HG03469 (cell line): ENCODE data around the gene LPAR3.
"Not testable (repeated sequence)": the region's sequence is repeated elsewhere in the genome, so short reads cannot be mapped to it uniquely, and the experiment has no call there.

Source experiments
- ATAC-seq: cut with Tn5 transposase; IDR thresholded peaks from one replicate; pipeline ENCODE4 v1.9.1; 2021; ENCODE audit warnings: mild to moderate bottlenecking, moderate library complexity, moderate number of reproducible peaks; ENCODE audit not compliant: unreplicated experiment

Gene LPAR3, protein sequence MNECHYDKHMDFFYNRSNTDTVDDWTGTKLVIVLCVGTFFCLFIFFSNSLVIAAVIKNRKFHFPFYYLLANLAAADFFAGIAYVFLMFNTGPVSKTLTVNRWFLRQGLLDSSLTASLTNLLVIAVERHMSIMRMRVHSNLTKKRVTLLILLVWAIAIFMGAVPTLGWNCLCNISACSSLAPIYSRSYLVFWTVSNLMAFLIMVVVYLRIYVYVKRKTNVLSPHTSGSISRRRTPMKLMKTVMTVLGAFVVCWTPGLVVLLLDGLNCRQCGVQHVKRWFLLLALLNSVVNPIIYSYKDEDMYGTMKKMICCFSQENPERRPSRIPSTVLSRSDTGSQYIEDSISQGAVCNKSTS

DNA sequence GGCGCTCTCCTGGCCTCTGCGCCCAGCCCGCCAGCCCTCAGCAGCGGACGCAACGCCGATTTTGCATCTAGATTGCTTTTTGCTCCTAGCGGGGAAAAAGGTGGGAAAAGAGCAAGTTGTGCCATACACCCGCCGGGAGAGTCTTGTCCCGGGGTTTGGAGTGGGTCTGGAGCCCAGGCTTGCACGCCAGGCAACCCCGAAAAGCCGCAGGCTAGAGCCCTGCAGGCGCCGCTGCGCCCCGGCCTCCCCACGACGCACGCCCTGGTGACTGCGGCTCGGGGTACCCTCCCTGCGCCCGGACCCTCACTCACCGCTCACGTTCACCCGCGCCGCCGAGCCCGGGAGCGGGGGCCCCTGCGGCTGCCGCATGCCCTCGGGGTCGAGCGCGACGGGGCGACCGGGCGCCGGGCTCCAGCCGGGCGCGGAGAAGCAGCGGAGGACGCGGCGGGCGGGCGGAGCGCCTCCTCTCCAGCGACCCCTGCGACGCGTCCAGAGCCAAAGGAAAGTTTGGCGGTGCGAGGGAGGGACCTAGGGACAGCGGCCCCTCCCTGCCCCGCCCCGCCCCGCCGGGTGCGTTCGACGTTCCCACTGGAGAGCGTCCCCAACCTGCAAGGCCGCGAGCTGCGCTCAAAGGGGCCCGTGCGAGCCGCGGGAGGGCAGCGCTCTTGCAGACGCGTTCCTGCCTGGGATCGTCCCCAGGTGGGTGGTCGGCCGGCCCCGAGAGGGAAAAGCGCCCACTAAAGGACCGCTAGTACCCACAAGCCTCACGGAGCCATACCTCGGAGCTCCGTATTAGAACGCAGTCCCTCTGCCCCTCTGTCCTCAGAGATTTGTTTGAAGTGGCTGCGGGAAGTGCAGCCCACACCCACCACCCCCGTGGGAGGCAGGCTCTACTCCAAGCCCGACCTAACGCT, at the start of gene LPAR3:
LPAR3 (minus strand) TSS at position 502 of the 914 bp plus-strand sequence. CDS start 27,086 bp downstream, outside the sequence.
- ATAC-seq = no peak

DNA sequence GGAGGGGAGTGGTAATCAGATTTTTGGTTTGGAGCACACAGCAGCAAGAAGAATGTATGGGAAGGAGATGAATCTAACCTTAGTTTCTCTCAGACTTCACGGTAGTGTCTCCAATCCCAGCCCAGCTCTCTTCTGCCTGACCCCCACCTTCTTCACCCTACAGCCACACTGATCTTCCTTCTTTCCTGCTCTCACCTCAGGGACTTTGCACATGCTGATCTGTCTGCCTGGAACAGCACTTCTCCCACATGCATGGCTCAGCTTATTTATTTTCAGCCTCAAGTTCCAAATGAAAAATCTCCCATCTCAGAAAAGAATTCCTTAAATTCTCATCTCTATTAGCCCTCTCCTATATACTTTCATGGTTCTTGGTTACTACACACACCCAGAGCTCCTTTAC, 48.8 kb upstream of the LPAR3 start:
- ATAC-seq = no peak

DNA sequence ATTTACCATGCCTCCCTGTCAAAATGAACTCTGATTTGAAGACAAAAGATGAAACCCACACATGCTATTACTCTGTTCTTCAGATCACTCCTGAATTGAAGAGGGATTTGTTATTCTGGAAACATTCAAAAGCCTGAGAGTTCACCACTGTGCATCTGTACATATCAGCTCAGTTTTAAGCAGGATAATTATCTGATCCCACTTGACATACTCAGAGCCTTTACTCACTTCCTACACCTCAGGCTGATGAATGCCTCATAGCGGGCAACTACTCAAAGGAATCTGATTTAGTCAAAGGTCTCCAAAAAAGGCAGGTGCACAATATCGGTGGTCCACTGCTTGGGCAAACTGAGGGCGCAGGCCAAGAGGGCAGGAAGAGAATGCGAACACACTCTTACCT, 47.5 kb upstream of the LPAR3 start:
- ATAC-seq = no peak

DNA sequence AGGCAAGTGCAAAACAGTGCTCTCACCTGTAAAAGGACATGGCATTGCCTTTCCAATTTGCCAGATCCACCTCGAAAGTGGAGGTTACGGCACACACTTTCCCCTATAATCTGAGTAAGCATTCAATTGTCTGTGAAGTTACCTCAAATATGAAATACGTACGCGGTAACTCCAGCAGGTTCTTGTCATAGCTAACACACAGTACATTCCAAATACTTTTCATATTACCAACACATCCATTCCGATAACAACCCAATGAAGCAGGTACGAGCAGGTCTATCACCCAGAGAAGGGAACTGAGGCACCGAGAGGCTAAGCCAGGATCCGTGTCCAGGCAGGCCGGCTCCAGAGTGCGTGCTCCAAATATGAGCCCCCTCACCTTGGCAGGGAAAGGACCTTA, 46.8 kb upstream of the LPAR3 start:
- ATAC-seq = no peak

DNA sequence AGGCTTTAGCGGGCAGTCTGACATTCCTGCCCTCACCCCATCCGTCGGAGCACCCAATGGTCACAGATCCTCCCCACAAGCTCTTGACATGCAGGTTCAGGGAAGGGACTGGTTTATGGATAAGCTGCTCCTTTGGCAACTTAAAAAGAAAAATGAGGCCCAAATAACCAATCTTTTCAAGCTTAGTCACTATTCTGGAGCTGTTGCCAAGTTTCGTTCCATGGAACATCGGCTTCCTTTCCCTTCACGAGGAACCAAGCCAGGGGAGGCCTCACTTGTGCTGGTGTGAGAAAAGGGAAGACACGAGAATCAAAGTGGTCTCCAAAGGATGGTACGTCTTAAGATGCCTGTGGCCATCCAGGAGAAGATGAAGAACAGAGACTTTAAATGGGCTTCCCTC, 46.1 kb upstream of the LPAR3 start:
- ATAC-seq = no peak

DNA sequence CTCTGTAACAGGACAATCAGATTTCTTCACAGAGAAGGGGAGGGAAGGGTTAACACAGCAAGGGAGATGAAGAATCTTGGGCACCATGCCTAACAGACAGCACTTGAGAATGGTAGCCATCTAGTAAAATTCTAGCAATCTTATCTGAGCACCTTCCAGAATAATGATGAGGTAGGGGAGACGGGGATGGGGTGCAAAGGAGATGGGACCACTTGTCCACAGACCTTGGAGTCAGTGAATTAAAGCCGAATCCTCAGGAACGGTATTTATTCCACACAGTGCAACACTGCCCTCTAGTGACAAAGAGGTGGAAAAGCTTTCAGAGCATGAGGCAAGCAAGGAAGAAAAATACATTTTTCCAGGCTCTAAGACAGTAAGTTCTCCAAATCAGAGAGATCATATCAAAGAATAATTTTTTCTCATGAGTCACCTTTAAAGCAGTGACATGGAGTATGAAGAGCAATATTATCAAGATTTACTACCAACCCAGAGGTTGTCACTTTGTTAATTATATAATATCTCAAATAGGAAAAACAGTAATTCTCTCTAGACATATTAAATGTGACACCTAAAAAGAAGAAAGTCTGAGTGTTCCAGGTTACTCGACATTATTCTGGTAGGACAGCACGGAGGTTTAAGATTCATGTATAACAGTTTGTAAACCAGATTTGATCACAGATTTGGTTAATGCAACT, 43.3 kb upstream of the LPAR3 start:
- no peak for ATAC-seq

DNA sequence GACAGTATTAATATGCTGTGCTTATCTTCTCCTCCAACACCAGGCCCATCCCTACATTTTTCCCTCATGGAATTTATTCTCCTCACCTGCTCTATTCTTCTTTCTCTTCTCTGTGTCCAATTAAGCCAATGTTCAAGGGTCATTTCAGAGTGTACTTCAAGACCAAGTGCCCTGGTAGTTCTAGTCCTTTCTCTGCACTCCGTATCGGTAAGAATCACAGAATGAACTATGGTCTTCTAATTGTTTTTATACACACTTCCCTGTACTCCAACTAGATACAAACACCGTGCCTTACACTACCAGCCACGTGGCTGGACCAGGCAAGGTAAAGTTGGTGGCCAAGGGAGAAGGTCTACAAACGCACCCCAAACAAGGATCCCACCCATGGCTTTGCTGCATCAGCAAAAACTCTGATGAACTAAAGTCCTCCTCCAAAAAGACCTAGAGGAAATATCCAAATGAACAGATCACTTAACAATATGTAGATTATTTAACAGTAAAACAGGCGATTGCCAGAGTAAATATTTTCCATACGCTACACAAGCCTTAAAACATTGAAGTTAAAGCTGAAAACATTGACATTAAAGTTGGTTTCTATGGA, 40.1 kb upstream of the LPAR3 start:
- ATAC-seq = no peak

DNA sequence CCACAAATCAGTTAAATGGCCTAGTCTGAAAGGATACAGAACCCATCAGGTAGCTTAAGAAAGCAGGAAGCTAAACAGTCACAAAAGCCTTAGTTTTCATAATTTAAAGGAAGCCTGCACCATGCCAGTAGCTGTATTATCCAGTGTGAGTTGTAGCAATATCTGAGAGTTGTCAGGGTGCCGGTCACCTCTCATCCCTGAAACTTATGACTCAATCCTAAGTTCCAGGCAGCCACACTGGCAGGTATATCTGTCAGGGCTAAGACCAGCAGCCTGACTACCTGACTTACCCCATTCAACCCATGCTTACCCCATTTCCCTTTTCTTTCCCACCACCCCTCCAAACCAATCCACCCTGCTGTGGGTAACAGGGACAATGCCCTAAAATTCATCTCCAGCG, 37.8 kb upstream of the LPAR3 start:
- ATAC-seq = no peak

DNA sequence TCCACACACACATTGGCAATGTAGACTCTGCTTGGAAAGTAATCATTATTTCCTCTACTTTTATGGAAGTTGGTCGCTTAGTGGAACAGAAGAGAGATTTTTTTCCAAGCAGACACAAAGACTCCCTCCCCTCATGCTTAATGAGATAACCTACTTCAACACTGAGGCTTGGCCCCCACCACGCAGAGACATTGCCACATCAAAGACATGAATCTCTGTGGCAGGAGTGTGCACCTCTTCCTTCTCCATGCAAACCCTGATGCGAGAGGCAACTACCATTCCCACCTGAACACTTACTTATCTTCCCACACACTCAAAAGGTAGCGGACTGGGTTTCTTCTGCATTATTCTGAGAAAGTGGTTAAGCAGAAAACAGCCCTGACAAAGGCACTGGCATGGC, 37.3 kb upstream of the LPAR3 start:
- no peak for ATAC-seq

DNA sequence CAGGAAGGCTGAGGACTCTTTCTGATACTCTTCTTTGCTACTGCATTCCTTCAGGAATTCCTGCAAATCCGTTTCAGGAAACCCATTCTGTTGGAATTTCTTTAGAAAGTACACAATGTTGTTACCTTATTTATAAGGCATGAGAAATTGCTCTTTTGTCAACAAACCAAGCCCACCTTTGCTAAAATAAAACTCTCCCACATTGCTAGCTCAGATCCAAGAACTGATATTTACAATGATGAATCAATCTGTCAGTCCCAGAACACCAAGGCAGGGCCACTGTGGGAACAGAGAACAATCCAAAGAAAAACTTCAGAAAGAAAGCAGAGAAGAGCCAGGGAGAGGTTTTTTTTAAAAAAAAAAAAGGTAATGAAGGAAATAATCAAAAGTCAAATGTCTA, 36.6 kb upstream of the LPAR3 start:
- no peak for ATAC-seq

DNA sequence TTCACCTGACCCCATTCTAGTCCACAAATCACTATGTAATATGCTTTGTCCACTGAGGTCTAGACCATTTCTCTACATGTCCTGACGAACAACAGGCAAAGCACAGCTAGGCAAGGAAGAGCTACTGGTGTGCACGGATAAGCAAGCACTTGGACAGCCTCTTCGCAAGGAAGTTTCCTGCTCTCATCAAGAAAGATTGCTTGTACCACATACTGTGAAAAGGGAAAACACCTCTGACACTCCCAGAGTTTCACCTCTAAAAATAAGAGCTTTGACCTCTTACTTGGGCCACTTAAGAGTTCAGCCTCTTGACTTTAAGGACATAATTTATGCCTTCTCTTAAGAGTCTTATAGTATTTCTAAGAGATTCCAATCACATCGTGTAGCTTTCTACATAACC, 36.0 kb upstream of the LPAR3 start:
- no peak for ATAC-seq

DNA sequence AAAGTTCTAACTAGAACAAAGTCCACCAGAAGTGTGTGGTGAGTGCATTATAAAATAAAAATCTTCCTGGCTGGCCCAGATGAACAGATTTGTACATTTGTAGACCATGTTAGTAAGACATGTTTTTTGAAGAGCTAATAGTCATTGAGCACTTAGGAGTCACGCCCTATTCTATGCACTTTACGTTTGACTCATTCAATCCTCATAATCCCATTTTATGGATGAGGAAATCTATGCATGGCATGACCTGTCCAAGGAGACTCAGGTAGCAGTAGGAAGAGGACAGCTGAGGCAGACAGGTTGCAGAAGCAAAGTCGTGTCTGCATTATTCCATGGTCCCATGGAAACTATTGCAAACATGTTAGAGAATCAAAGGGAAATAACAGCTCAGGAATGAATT, 30.3 kb upstream of the LPAR3 start:
- ATAC-seq = no peak

DNA sequence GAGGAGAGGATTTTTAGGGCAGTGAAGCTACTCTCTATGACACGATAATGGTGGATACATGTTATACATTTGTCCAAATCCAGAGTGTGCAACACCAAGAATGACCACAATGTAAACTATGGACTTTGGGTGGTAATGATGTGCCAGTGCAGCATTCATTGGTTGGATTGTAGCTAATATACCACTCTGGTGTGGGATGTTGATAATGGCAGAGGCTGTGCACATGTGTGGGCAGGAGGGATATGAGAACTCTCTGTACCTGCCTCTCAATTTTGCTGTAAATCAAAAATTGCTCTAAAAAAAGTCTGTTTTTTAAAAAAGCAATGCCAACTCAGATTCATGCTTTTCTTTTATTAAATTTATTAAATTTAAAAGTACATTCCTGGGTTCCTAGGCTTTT, 27.2 kb upstream of the LPAR3 start:
- ATAC-seq = no peak

DNA sequence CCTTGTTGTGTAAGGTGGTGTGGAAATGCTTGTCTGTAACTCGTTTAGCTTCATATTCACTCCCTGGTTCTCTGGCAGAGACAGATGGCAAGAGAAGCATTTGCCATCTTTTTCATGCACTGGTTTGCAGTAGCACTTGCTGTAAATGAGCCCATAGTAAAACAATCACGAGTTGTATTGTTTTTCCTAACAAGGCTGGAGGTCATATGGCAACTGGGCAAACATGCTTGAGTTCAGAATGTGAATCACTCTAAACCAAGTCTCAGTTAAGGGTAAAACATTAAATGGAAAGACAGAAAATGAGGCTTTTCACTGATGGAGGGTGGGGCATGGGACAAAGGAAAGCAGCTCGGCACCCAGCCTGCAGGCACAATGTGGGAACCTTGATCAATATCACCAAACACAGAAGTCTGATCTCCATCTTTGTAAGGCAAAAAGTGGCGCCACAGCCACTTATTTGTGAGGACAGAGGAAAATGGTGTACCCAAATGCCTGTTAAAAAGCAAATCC, 26.5 kb upstream of the LPAR3 start:
- ATAC-seq = no peak

DNA sequence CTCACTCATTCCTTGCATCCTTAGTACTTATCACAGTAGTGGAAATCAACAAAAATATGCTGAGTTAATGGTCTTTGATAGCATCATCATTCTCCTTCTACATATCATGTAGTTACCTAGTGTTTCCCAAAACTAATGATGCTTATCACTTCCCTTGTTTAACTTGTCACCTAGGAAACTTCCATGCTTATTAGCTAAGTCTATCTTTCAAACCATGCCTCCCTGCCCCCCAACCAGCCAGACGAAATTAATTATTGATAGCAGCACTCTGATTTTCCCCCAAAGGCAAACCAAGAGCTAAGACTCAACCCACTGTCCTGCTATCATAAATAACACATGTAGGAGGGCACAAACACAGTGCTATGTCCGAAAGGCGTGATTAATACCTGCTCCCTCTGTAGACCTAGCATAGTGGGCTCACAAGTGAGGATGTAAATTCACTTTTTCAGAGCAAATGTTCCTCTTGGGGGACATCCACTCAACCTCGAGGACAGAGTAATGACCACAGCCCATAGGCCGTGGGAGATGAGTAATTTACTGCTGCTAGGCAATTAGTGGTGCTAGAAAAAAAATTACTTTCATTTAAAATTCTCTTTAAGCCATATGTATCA, 25.8 kb upstream of the LPAR3 start:
- no peak for ATAC-seq

DNA sequence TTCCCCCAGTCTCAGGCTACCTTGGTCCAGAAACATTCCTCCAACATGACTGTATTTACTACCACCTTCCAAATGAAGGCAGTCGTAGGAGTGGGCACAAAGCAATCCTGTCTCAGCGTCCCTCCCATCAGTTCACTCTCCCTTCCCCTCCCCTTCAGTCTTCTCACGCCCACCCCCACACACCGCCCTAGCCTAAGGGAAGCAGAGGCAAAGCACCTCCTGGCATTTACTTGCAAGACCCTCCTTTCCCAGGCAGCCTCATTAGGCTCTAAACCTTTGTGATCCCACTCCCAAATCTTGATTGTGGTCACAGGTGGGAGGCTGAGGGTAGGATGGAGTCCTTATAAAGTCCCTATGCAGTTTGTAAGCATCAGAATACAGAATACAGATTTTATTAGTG, 23.9 kb upstream of the LPAR3 start:
- no peak for ATAC-seq

DNA sequence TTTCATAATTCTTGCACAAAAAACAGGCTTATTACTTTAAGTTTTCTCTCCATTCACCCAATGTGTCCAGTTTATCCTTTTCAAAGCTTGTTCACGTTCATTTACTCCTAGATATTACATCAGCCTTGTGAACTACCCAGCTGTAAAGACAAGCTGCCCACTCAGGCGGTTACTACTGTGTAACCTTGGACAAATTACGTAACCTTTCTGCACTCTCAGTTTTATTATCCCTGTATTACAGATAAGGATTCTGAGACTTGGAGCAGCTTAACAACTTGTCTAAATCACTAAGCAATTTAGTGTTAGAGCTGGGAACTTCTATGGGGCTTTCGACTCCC, 20.5 kb upstream of the LPAR3 start:
- ATAC-seq = no peak

DNA sequence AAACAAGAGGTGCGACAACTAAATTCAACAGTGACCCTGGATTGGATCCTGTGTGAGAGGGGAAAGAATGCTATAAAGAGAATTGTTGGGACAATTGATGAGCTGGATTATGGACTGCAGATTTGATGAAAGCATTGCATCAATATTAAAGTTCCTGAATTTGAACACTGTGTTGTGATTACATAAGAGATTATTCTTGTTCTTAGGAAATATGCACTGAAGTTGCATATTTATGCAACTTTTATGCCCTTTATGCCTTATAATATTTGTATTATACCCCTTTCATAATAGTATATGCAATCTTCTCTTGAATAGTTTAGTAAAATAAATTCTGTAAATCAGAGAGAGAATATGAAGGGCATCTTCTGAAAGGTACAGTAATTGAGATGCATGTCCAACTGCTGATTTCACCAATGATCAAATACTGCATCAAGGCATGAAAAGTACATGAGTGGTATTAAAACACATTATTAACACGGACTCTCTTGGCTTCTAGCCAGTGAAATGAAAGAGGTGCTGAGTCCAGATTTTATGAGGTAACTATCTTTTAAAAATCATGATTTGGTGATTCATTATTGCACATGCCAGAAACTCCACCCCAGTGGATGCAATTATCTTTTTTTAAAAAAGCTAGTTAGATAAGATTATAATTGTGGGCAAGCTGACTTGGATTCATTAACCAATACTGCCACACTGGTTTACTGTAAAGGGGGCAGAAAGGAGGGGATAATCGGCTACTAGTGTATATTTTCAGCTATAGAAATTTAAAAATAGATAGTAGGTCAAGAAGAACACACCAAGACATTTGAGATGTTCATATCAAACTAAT, 19.9 kb upstream of the LPAR3 start:
- ATAC-seq = no peak

DNA sequence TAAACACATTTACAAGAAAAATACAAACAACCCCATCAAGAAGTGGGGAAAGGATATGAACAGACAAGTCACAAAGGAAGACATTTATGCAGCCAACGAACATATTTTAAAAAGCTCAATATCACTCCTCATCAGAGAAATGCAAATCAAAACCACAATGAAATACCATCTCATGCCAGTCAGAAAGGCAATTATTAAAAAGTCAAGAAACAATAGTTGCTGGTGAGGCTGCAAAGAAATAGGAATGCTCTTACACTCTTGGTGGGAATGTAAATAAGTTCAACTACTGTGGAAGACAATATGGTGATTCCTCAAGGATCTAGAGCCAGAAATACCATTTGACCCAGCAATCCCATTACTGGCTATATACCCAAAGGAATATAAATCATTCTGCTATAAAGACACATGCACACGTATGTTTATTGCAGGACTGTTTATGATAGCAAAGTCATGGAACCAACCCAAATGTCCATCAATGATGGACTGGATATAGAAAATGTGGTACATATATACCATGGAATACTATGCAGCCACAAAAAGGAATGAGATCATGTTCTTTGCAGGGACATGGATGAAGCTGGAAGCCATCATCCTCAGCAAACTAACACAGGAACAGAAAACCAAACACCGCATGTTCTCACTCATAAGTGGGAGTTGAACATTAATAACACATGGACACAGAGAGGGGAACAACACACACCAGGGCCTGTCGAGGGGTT, 15.9 kb upstream of the LPAR3 start:
- not testable (repeated sequence) for ATAC-seq
